Uterus (tissue), 4 donors: ENCODE data around the gene RAI14. TPM values are rescaled to one million over a fixed set of nuclear protein-coding genes. Genes with fewer than 3 reads are reported as not detected.

ENCODE experiments used
- DNase-seq, 2 donors: peaks; one replicate each; pipeline ENCODE4 v3.0.0-alpha.2; 2019 to 2020
- H3K27ac ChIP-seq, 2 donors: fragments of 200-600 bp; sonication (generic); 1 replicate in 1 of 2; 2 replicates in 1 of 2; pipeline ENCODE4 v1.5.1; 2016 to 2018
- H3K27me3 ChIP-seq, 2 donors: fragments of 200-600 bp; sonication (generic); one replicate each; pipeline ENCODE4 v1.5.1; 2018 to 2019; ENCODE audit warnings: control low read depth in 1 of 2
- H3K36me3 ChIP-seq, 2 donors: fragments of 200-600 bp; sonication (generic); one replicate each; pipeline ENCODE4 v1.5.1; 2019; ENCODE audit warnings: control low read depth in 1 of 2
- H3K4me1 ChIP-seq, 2 donors: fragments of 200-600 bp; sonication (generic); one replicate each; pipeline ENCODE4 v1.5.1; 2018 to 2019; ENCODE audit warnings: control low read depth in 1 of 2
- H3K4me3 ChIP-seq, 2 donors: fragments of 200-600 bp; sonication (generic); 1 replicate in 1 of 2; 2 replicates in 1 of 2; pipeline ENCODE4 v1.5.1; 2018 to 2019; ENCODE audit warnings: mild to moderate bottlenecking in 1 of 2
- H3K9me3 ChIP-seq, 2 donors: fragments of 200-600 bp; sonication (generic); one replicate each; pipeline ENCODE4 v1.5.1; 2019; ENCODE audit warnings: control low read depth in 1 of 2
- POLR2A ChIP-seq, 2 donors: fragments of 450-650 bp; IDR thresholded peaks; one replicate each; pipeline ENCODE4 v1.6.1; 2016; ENCODE audit warnings: antibody characterized with exemption in 2 of 2, mild to moderate bottlenecking in 1 of 2, moderate library complexity in 1 of 2
- intact Hi-C: fragments of 100-400 bp; cut with DNase I; formaldehyde crosslinking; loops from one replicate; pipeline ENCODE4 v1.15.1; 2023; ENCODE audit warnings: low total_unique reads
- total RNA-seq, 4 donors: library from RNA; depleted of rRNA in 3 of 4; stranded (reverse); fragments of >200 nt in 3 of 4; gene quantifications; one replicate each; pipeline versions ENCODE4 v1.1.0 to v1.2.4, GENCODE V29; 2014 to 2023
- TF ChIP-seq, protein P1 (sequence below), 4 experiments: fragments of 200-600 bp in 2 of 4; fragments of 450-650 bp in 2 of 4; sonication (generic) in 2 of 4; IDR thresholded peaks; one replicate each; pipeline ENCODE4 v1.5.1; 2016 to 2019; ENCODE audit warnings: antibody characterized with exemption in 4 of 4, mild to moderate bottlenecking in 2 of 4, moderate library complexity in 1 of 4
- donor health status: DM: yes; HTN: yes; CAD: no.

The RAI14 gene
- total RNA-seq, 4 donors from 2014 or later, result 32.4 to 264 (median 117) TPM

DNA sequence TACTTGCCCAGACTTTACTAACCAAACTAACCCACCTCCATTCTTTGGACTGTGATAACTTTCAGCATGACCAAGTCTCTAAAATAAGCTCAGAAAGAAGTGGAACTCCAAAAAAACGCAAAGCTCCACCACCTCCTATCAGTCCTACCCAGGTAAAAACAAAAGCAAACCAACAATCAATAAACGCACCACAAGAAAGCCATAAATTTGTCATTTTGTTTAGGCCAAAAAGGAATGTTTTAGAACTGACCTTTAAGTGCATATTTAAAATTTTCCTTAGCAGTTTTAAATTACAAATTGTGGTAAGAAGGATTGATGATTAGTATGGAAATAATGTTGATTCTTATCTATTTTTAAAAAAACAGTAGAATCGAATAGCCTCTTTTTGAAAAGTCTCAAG lies 157.4 kb downstream of the RAI14 start:
- Histone ChIP-seq H3K4me3 (no peak overlapping the region), H3K4me1 (no peaks in the 10 kb centered on the region), H3K27ac (no peak overlapping the region), H3K27me3 (no peaks in the 10 kb centered on the region), H3K9me3 (no peaks in the 10 kb centered on the region), H3K36me3 (no peaks in the 10 kb centered on the region)
- TF ChIP-seq POLR2A (IDR thresholded peaks at IDR 0.05), result no peak
- TF ChIP-seq, protein P1, sequence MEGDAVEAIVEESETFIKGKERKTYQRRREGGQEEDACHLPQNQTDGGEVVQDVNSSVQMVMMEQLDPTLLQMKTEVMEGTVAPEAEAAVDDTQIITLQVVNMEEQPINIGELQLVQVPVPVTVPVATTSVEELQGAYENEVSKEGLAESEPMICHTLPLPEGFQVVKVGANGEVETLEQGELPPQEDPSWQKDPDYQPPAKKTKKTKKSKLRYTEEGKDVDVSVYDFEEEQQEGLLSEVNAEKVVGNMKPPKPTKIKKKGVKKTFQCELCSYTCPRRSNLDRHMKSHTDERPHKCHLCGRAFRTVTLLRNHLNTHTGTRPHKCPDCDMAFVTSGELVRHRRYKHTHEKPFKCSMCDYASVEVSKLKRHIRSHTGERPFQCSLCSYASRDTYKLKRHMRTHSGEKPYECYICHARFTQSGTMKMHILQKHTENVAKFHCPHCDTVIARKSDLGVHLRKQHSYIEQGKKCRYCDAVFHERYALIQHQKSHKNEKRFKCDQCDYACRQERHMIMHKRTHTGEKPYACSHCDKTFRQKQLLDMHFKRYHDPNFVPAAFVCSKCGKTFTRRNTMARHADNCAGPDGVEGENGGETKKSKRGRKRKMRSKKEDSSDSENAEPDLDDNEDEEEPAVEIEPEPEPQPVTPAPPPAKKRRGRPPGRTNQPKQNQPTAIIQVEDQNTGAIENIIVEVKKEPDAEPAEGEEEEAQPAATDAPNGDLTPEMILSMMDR (IDR thresholded peaks at IDR 0.05), result no peak
- intact Hi-C loops, result no loop called here
- DNase-seq, result no peak

- H3K36me3 ChIP-seq, result no peaks in the 10 kb centered on the region
- H3K4me1 ChIP-seq, result no peaks in the 10 kb centered on the region
- intact Hi-C loops, result no loop called here
- no peak overlapping the region for H3K4me3 ChIP-seq
- H3K27ac ChIP-seq, result no peak overlapping the region
- TF ChIP-seq POLR2A (IDR thresholded peaks at IDR 0.05), result no peak
- TF ChIP-seq, protein P1 (IDR thresholded peaks at IDR 0.05), result no peak
- DNase-seq, result no peak
- H3K27me3 ChIP-seq, result no peaks in the 10 kb centered on the region
- H3K9me3 ChIP-seq, result no peaks in the 10 kb centered on the region
Measured at GRCh38 chr5:34817558-34818351, 161.6 kb downstream of the RAI14 start.

- Histone ChIP-seq H3K27me3 (no peaks in the 10 kb centered on the region), H3K36me3 (no peaks in the 10 kb centered on the region), H3K4me3 (no peak overlapping the region), H3K4me1 (no peaks in the 10 kb centered on the region), H3K27ac (no peak overlapping the region), H3K9me3 (no peaks in the 10 kb centered on the region)
- DNase-seq, result no peak
- intact Hi-C loops, result no loop called here
- TF ChIP-seq, protein P1 (IDR thresholded peaks at IDR 0.05), result no peak
- TF ChIP-seq POLR2A (IDR thresholded peaks at IDR 0.05), result no peak
Measured at GRCh38 chr5:34818717-34819116, 162.6 kb downstream of the RAI14 start.

DNA sequence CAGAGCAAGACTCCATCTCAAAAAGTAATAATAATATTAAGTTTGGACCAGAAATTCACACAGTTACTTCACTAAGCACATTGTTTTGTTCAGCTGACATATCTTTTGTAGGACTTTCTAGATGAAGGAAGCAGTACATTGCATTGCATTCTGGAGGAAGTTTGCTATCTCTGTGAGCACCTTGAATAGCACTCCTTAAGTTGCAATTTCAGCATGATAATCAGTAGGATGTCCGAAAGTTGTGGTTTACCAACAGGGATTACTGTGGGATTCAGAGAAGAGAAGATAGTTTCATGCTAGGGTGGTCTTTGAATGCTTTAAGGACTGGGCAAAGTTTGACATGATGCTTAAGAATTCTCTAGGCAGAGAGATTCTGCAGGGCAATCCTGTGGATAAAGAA lies 164.5 kb downstream of the RAI14 start:
- H3K27me3 ChIP-seq, result no peaks in the 10 kb centered on the region
- no peaks in the 10 kb centered on the region for H3K36me3 ChIP-seq

More for the DNA sequence above, 164.5 kb downstream of the RAI14 start:
- H3K4me1 ChIP-seq, result no peaks in the 10 kb centered on the region
- no peak overlapping the region for H3K4me3 ChIP-seq
- H3K27ac ChIP-seq, result no peak overlapping the region
- TF ChIP-seq, protein P1 (IDR thresholded peaks at IDR 0.05), result no peak
- no peak for TF ChIP-seq POLR2A (IDR thresholded peaks at IDR 0.05)
- no peak for DNase-seq
- no peaks in the 10 kb centered on the region for H3K9me3 ChIP-seq
- intact Hi-C loops, result no loop called here
